HG02678 (cell line): ENCODE measurements around the gene UGT2B28.
"Not testable (repeated sequence)": the region's sequence is repeated elsewhere in the genome, so short reads cannot be mapped to it uniquely, and the experiment has no call there.

Experiments
- ATAC-seq: cut with Tn5 transposase; IDR thresholded peaks from one replicate; pipeline ENCODE4 v1.9.1; 2021; ENCODE audit warnings: mild to moderate bottlenecking, moderate library complexity; ENCODE audit not compliant: unreplicated experiment

UGT2B28 gene

GRCh38 chr4:69343114-69343513 is 62.8 kb downstream of the UGT2B28 start:
- ATAC-seq: not testable (repeated sequence)

GRCh38 chr4:69343558-69344420 is 63.5 kb downstream of the UGT2B28 start:
- ATAC-seq: not testable (repeated sequence)
